ENCODE data around the gene PAPOLA.

The PAPOLA gene

DNA sequence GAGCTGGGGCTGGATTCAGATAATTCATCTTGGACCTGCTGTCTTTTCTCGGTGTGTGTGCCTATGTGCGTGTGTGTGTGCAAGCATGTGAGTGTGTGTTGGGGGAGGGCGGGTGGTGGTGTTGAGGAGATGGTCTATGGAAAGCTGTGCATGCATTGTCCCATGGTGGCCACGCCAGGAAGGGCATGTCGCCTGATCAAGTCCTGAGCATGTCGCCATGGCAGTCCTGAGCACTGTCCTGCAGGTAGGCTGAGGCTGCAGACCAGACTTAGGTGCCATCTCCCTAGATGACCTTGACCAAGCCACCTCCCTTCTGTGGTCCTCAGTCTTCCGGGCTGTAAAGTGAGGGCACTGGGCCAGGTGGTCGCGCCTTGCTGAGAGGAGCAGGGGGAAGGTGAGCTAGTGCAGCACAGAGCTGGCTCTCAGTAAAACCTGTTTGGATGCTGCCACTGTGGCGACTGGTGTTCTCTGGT is 81.4 kb downstream of the PAPOLA start:
- DNase-seq (ENCODE audit: low read depth), result no peak
- H3K4me3 ChIP-seq (ENCODE audit: low read depth, low read length), result no peak overlapping the region
- TF ChIP-seq, protein P1, sequence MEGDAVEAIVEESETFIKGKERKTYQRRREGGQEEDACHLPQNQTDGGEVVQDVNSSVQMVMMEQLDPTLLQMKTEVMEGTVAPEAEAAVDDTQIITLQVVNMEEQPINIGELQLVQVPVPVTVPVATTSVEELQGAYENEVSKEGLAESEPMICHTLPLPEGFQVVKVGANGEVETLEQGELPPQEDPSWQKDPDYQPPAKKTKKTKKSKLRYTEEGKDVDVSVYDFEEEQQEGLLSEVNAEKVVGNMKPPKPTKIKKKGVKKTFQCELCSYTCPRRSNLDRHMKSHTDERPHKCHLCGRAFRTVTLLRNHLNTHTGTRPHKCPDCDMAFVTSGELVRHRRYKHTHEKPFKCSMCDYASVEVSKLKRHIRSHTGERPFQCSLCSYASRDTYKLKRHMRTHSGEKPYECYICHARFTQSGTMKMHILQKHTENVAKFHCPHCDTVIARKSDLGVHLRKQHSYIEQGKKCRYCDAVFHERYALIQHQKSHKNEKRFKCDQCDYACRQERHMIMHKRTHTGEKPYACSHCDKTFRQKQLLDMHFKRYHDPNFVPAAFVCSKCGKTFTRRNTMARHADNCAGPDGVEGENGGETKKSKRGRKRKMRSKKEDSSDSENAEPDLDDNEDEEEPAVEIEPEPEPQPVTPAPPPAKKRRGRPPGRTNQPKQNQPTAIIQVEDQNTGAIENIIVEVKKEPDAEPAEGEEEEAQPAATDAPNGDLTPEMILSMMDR (conservative IDR thresholded peaks at IDR 0.05; ENCODE audit: low read depth, low read length), result no peak

DNA sequence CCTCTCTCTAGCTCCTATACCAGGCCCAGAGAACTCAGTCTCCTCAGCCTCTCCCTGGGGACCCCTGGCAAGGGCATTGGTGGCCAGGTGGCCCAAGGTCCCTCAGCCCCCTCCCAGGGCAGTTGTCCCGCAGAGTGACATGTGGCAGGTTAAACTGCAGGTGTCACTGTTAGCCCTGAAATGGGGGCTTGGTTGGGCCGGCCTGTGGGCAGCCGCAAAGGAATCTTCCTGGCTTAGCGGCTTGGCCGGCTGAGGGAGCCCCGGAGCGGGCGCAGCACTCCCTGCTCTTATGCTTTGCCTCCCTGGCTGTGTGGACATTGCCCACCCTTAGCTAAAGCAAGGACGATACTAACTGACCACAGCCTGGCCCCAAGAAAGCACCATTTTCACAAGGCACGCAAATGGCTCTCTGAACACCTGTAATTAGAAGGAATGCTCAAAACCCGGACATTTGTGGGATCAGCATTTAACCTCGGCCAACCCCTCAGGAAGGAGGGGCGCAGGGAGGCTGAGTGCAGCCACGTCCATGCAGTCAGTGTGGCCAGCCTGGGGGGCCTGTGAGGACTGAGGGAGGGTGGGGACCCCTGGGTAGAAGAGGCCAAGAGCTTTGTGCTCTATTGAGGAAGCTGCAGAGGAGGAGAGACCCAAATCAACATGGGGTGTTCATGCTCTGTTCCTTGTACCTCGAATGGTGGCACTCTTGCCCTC is 82.2 kb downstream of the PAPOLA start:
- DNase-seq (ENCODE audit: low read depth), result peak; percentile 32
- no peak overlapping the region for H3K4me3 ChIP-seq (ENCODE audit: low read depth, low read length)
- TF ChIP-seq, protein P1 (conservative IDR thresholded peaks at IDR 0.05; ENCODE audit: low read depth, low read length), result peak; percentile 39

DNA sequence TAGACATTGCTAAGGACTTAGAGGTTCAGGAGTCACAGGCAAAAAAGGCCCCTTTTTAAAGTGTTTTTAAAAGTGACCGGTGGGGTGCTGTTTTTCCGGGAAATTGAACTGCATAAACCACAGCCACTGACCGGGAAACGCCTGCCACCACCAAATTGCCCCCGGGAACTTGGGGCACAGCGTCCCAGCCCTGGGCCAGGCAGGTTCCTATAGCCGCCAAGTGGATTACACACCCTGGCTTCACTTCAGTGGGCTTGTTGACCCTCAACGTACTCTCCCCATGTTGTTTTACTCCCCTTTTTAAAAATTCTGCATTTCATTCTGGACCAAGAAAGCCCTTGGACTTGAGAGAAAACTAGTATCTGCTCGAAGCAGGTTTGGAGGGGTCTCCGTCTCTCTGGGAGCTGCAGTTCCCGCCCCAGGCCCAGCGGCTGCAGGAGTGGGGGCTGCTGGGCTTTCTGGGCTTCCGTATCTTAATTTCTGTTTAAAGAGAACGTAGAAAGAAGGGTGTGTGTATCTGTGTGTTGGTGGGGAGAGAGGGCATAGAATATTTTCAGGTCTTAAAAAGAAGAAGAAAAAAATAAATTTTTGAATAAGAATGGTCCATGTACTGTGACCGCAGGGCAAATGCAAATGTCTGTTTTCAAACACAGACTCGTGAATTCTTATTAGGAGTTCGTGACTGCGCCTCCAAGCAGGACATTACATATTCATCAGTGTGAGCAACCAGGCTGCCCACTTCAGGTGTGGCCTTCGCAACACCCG is 82.9 kb downstream of the PAPOLA start:
- H3K4me3 ChIP-seq (ENCODE audit: low read depth, low read length), result no peak overlapping the region
- TF ChIP-seq, protein P1 (conservative IDR thresholded peaks at IDR 0.05; ENCODE audit: low read depth, low read length), result no peak
- no peak for DNase-seq (ENCODE audit: low read depth)

DNA sequence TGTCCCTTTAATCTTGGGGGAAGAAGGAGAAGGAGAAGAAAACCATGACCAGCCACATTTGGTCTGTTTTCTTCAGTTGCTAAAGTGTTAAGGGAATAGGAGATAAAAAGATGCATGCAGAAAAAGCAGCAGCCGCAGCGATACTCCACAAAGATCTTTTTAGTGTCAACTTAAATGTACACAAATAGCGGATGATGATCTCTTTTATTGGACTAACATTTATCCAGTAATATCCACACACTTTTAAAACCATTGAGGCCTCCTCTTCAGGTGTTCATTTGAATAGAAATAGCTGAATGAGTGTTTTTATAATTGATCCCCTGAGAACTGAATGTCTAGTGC is 83.5 kb downstream of the PAPOLA start:
- no peak for DNase-seq (ENCODE audit: low read depth)
- TF ChIP-seq, protein P1 (conservative IDR thresholded peaks at IDR 0.05; ENCODE audit: low read depth, low read length), result no peak

DNA sequence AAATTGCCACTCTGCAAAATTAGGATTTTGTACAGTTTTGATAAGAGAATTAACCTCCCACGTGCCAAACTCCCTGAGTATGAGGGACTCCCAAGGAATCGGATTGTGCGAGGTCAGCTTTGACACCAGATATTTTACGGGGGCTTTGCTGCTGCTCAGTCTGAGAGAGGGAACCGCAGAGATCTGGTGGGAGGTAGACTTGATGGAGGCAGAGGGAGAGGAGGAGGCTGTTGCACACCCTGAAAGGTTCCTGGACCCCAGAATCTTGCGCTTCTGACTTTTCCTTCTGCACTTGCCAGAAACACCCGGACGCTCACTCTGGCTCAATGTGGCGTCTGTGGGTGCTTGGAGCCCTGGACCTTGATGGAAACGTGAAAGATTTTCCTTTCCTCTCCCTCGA is 83.9 kb downstream of the PAPOLA start:
- no peak overlapping the region for H3K4me3 ChIP-seq (ENCODE audit: low read depth, low read length)
- no peak for DNase-seq (ENCODE audit: low read depth)
- TF ChIP-seq, protein P1 (conservative IDR thresholded peaks at IDR 0.05; ENCODE audit: low read depth, low read length), result no peak

More for the DNA sequence above, 83.5 kb downstream of the PAPOLA start:
- H3K4me3 ChIP-seq (ENCODE audit: low read depth, low read length), result no peak overlapping the region

DNA sequence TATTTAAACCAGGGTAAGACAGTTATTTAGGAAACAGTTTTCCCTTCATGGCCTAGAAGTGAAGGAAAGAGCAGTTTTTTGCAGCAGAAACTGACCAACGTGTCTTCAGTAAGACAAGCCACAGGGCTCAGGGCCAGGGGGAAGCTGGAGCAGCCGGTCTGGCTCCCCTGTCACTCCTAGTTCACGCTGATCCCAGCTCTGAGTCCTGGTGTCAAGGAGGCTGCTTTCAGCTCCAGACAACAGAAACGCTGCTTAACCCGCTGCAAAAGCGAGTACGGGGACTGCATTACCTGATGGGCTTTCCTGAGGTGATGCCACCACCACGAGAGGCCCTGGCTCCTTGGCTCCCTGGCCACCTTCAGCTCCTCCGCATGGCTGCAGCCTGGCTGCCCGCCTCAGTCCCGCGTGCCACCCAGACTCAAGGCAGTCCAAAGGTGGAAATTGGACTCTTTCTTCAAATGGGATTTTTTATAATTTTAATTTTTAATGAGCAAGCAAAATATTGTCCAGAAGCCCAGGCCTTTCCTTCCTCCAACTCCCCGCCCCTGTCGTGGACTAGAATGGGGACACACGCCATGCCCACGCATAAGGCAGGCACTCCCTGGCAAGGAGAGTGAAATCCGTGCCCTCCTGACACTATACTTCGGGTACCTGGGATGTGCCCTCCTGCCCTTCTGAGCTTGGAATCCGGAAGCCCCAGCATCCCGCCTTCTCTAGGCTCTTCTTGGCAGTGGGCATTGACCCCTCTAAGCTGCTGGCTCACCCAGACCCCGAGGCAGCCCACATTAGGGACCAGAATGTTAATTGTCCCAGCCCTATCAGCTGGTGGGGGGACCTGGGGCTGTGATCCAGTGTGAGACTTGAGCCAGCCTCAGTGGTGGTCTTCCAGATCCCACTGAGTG is 85.0 kb downstream of the PAPOLA start:
- no peak overlapping the region for H3K4me3 ChIP-seq (ENCODE audit: low read depth, low read length)
- no peak for DNase-seq (ENCODE audit: low read depth)
- TF ChIP-seq, protein P1 (conservative IDR thresholded peaks at IDR 0.05; ENCODE audit: low read depth, low read length), result no peak
